Fibroblast of the aortic adventitia (primary cell): ENCODE data around the gene KIF1A. TPM values are rescaled to one million over a fixed set of nuclear protein-coding genes. Genes with fewer than 3 reads are reported as not detected.

Source experiments
- DNase-seq: peaks from one replicate; pipeline ENCODE4 v3.0.0-alpha.2; 2010; ENCODE audit warnings: low read depth
- H3K4me3 ChIP-seq: 2 replicates; pipeline ENCODE4 v1.5.1; 2011; ENCODE audit warnings: low read depth, mild to moderate bottlenecking, control low read depth, low read length, moderate library complexity
- CTCF ChIP-seq: IDR thresholded peaks from 2 replicates; pipeline ENCODE4 v1.5.1; 2011; ENCODE audit warnings: mild to moderate bottlenecking, low read length, control low read depth, inconsistent platforms; ENCODE audit not compliant: insufficient read depth
- total RNA-seq: library from RNA; depleted of rRNA; stranded (reverse); fragments of >200 nt; gene quantifications from 2 replicates; pipeline ENCODE4 v1.2.3, GENCODE V29; 2012; ENCODE audit warnings: low replicate concordance

KIF1A gene
- total RNA-seq, 1 donor = under 0.01 TPM

- no peak for TF ChIP-seq CTCF
- DNase-seq = no peak
- no peak overlapping the region for H3K4me3 ChIP-seq
These were observed 100.1 kb downstream of the KIF1A start for GRCh38 chr2:240719676-240720545.

GRCh38 chr2:240718896-240719490, 101.0 kb downstream of the KIF1A start:
- no peak overlapping the region for H3K4me3 ChIP-seq
- no peak for DNase-seq
- no peak for TF ChIP-seq CTCF

GRCh38 chr2:240717681-240718581, 102.1 kb downstream of the KIF1A start:
- no peak for DNase-seq
- no peak for TF ChIP-seq CTCF
- H3K4me3 ChIP-seq = no peak overlapping the region

- TF ChIP-seq CTCF = no peak
- H3K4me3 ChIP-seq = no peak overlapping the region
- DNase-seq = no peak
These were observed 102.8 kb downstream of the KIF1A start for GRCh38 chr2:240717181-240717641.

GRCh38 chr2:240716130-240716798, 103.8 kb downstream of the KIF1A start:
- no peak overlapping the region for H3K4me3 ChIP-seq
- DNase-seq = no peak
- no peak for TF ChIP-seq CTCF
